Upper lobe of right lung (tissue), 1 donor: ENCODE results near the gene CTDSPL2. TPM values are rescaled to one million over a fixed set of nuclear protein-coding genes. Genes with fewer than 3 reads are reported as not detected.
"Not testable (repeated sequence)": the region's sequence is repeated elsewhere in the genome, so short reads cannot be mapped to it uniquely, and the experiment has no call there.

Experiments
- ATAC-seq: fragments of 200-7000 bp; cut with Tn5 transposase; one replicate; pipeline ENCODE4 v1.9.1; 2020; ENCODE audit warnings: mild to moderate bottlenecking, moderate library complexity
- DNase-seq: peaks from one replicate; pipeline ENCODE4 v3.0.0-alpha.2; 2020
- H3K27ac ChIP-seq: fragments of 200-600 bp; one replicate; pipeline ENCODE4 v1.8.0; 2022
- H3K27me3 ChIP-seq: fragments of 200-600 bp; one replicate; pipeline ENCODE4 v1.8.0; 2022; ENCODE audit warnings: mild to moderate bottlenecking
- H3K36me3 ChIP-seq: fragments of 200-600 bp; one replicate; pipeline ENCODE4 v1.8.0; 2022
- H3K4me1 ChIP-seq: fragments of 200-600 bp; one replicate; pipeline ENCODE4 v1.8.0; 2022
- H3K4me3 ChIP-seq: fragments of 200-600 bp; one replicate; pipeline ENCODE4 v1.8.0; 2022; ENCODE audit warnings: mild to moderate bottlenecking
- H3K9me3 ChIP-seq: fragments of 200-600 bp; one replicate; pipeline ENCODE4 v1.8.0; 2022
- intact Hi-C: fragments of 100-400 bp; cut with DNase I; formaldehyde crosslinking; loops from one replicate; pipeline ENCODE4 v1.11.0; 2022
- total RNA-seq: library from RNA; stranded (reverse); fragmentation: NEBNext Ultra II Directional; extraction: Animal tissue kit (Norgen Biotek cat#: 25700); gene quantifications from one replicate; pipeline ENCODE4 v1.2.1, GENCODE V29; 2021
- TF ChIP-seq, protein P1 (sequence below): fragments of 200-600 bp; IDR thresholded peaks from one replicate; pipeline ENCODE4 v1.8.0; 2022; ENCODE audit warnings: antibody characterized with exemption
- donor health status: DM: no; HTN: yes; CAD: no; lungs with severe emphysema.

CTDSPL2 gene
- total RNA-seq, 1 donor from 2014 or later: 34.1 TPM

DNA sequence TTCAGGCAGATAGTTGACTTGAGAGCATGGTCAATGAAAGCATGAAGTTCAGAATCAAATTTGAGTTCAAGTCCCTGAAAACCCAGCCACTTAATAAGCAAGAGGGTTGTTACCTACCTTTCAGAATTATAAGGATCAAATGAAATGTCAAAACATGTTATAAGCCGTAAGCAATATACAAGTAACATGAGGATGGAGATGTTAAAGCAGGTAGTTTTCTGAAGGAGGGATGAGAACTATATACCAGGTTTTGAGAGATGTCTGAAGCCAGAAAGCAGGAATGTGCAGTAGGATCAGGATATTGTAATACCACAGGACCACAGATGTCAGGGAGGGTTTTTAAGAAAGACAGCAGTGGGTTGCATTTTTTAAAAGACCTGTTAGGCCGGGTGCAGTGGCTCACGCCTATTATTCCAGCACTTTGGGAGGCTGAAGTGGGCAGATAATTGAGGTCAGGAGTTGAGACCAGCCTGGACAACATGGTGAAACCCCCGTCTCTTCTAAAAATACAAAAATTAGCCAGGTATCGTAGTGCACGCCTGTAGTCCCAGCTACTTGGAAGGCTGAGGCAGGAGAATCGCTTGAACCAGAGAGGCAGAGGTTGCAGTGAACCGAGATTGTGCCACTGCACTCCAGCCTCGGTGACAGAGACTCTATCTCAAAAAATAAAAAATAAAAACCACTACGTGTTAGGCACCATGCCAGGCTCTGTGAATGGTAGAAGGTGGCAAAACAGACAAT lies 102.6 kb downstream of the CTDSPL2 start:
- no peaks in the 10 kb centered on the region for H3K9me3 ChIP-seq
- H3K36me3 ChIP-seq: peaks cover 10% of the 10 kb centered on the region
- intact Hi-C loops: no loop called here
- no peak overlapping the region for H3K27ac ChIP-seq
- TF ChIP-seq, protein P1, sequence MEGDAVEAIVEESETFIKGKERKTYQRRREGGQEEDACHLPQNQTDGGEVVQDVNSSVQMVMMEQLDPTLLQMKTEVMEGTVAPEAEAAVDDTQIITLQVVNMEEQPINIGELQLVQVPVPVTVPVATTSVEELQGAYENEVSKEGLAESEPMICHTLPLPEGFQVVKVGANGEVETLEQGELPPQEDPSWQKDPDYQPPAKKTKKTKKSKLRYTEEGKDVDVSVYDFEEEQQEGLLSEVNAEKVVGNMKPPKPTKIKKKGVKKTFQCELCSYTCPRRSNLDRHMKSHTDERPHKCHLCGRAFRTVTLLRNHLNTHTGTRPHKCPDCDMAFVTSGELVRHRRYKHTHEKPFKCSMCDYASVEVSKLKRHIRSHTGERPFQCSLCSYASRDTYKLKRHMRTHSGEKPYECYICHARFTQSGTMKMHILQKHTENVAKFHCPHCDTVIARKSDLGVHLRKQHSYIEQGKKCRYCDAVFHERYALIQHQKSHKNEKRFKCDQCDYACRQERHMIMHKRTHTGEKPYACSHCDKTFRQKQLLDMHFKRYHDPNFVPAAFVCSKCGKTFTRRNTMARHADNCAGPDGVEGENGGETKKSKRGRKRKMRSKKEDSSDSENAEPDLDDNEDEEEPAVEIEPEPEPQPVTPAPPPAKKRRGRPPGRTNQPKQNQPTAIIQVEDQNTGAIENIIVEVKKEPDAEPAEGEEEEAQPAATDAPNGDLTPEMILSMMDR: no peak
- peaks cover under 1% of the 10 kb centered on the region for H3K4me1 ChIP-seq
- DNase-seq: no peak
- no peak overlapping the region for H3K4me3 ChIP-seq
- no peak for ATAC-seq
- no peaks in the 10 kb centered on the region for H3K27me3 ChIP-seq

GRCh38 chr15:44530653-44531052 lies 103.2 kb downstream of the CTDSPL2 start:
- no peak overlapping the region for H3K27ac ChIP-seq
- intact Hi-C loops: no loop called here
- ATAC-seq: no peak

DNA sequence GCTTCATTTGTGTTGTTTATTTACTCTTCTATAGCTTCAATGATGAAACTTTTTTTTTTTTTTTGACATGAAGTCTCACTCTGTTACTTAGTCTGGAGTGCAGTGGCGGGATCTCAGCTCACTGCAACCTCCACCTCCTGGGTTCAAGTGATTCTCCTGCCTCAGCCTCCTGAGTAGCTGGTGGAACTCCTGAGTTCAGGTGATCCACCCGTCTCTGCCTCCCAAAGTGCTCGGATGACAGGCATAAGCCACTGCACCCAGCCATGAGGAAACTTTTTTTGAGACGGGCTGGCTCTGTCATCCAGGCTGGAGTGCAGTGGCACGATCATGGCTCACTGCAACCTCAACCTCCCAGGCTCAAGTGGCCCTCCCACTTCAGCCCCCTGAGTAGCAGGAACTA lies 104.8 kb downstream of the CTDSPL2 start:
- intact Hi-C loops, ATAC-seq, DNase-seq, H3K36me3 ChIP-seq, H3K9me3 ChIP-seq, H3K27ac ChIP-seq, H3K4me3 ChIP-seq, H3K4me1 ChIP-seq, H3K27me3 ChIP-seq: not testable (repeated sequence)

More at GRCh38 chr15:44530653-44531052, 103.2 kb downstream of the CTDSPL2 start:
- Histone ChIP-seq H3K4me3 (no peak overlapping the region), H3K9me3 (no peaks in the 10 kb centered on the region), H3K27me3 (no peaks in the 10 kb centered on the region), H3K36me3 (peaks cover 8% of the 10 kb centered on the region), H3K4me1 (peaks cover 6% of the 10 kb centered on the region)
- TF ChIP-seq, protein P1: no peak
- DNase-seq: no peak

DNA sequence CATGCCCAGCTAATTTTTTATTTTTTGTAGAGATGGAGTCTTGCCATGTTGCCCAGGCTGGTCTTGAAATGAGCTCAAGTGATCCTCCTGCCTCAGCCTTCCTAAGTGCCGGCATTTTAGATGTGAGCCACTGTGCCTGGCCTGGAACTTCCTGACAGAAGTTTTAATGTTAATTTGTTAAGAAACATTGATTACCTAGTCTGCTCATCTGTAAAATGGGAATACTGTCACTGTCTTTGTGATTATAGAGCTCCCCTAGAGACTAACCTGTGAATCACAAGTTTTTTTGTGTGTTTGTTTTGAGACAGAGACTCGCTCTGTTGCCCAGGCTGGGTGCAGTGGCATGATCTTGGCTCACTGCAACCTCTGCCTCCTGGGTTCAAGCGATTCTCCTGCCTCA lies 105.3 kb downstream of the CTDSPL2 start:
- no peak for DNase-seq
- no peak overlapping the region for H3K27ac ChIP-seq
- H3K27me3 ChIP-seq: no peaks in the 10 kb centered on the region
- no peak for ATAC-seq
- H3K4me3 ChIP-seq: no peak overlapping the region
- no peaks in the 10 kb centered on the region for H3K9me3 ChIP-seq
- H3K4me1 ChIP-seq: peaks cover 9% of the 10 kb centered on the region
- TF ChIP-seq, protein P1: no peak
- intact Hi-C loops: no loop called here
- H3K36me3 ChIP-seq: peaks cover 4% of the 10 kb centered on the region

DNA sequence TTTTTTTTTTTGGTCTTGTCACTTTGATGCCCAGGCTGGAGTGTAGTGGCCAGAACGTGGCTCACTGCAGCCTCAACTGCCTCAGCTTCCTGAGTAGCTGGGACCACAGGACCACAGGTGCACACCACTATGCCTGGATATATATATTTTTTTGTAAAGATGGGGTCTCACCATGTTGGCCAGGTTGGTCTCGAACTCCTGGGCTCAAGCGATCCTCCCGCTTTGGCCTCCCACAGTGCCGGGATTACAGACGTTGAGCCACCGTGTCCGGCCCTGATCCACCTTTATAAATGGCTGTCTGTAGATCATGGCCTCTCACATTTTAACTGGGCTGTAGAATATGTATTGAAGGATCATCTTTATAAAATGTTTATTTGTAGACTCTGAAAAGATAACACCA lies 107.7 kb downstream of the CTDSPL2 start:
- intact Hi-C loops: no loop called here
- no peak overlapping the region for H3K4me3 ChIP-seq

More for the DNA sequence above, 107.7 kb downstream of the CTDSPL2 start:
- Histone ChIP-seq H3K4me1 (peaks cover 20% of the 10 kb centered on the region), H3K27ac (no peak overlapping the region), H3K27me3 (no peaks in the 10 kb centered on the region), H3K36me3 (peaks cover 13% of the 10 kb centered on the region), H3K9me3 (no peaks in the 10 kb centered on the region)
- no peak for DNase-seq
- no peak for ATAC-seq
- TF ChIP-seq, protein P1: no peak
